ENCODE results near the gene GRIK5. TPM values are rescaled to one million over a fixed set of nuclear protein-coding genes. Genes with fewer than 3 reads are reported as not detected.

The GRIK5 gene
- polyA plus RNA-seq, 1 donor from 2014 or later, result 22.4 TPM

DNA sequence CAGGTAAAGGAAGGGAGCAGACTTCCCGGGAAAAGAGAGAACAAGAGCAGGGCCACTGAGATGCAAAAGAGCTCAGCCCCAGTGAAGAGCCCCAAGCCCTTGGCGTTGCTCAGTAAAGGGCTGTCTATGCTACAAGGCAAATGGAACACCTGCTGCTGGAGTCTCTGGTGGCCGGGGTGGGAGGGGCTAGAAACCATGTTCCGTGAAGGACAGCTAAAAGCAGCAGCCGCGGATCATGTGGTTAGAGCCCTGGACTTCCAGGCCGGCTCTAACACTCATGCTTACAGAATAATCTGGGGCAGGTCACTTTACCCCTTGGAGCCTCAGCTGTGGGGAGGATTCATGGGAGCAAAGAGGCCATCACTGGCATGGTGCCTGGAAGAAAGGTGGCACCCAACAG lies 44.4 kb upstream of the GRIK5 start:
- H3K27me3 ChIP-seq (ENCODE audit: insufficient read depth, low read depth, low read length), result no peaks in the 10 kb centered on the region
- H3K4me3 ChIP-seq (ENCODE audit: low read length), result no peak overlapping the region
- no peaks in the 10 kb centered on the region for H4K20me1 ChIP-seq (ENCODE audit: insufficient read depth)
- no peaks in the 10 kb centered on the region for H3K9me3 ChIP-seq (ENCODE audit: low read length)
- no peak overlapping the region for H3K4me2 ChIP-seq (ENCODE audit: low read length)
- no peaks in the 10 kb centered on the region for H3K9me2 ChIP-seq (ENCODE audit: insufficient read depth, low read length)
- H3K79me2 ChIP-seq (replicated peaks; ENCODE audit: insufficient read depth, low read length), result no peaks in the 10 kb centered on the region
- TF ChIP-seq, protein P1, sequence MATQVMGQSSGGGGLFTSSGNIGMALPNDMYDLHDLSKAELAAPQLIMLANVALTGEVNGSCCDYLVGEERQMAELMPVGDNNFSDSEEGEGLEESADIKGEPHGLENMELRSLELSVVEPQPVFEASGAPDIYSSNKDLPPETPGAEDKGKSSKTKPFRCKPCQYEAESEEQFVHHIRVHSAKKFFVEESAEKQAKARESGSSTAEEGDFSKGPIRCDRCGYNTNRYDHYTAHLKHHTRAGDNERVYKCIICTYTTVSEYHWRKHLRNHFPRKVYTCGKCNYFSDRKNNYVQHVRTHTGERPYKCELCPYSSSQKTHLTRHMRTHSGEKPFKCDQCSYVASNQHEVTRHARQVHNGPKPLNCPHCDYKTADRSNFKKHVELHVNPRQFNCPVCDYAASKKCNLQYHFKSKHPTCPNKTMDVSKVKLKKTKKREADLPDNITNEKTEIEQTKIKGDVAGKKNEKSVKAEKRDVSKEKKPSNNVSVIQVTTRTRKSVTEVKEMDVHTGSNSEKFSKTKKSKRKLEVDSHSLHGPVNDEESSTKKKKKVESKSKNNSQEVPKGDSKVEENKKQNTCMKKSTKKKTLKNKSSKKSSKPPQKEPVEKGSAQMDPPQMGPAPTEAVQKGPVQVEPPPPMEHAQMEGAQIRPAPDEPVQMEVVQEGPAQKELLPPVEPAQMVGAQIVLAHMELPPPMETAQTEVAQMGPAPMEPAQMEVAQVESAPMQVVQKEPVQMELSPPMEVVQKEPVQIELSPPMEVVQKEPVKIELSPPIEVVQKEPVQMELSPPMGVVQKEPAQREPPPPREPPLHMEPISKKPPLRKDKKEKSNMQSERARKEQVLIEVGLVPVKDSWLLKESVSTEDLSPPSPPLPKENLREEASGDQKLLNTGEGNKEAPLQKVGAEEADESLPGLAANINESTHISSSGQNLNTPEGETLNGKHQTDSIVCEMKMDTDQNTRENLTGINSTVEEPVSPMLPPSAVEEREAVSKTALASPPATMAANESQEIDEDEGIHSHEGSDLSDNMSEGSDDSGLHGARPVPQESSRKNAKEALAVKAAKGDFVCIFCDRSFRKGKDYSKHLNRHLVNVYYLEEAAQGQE (IDR thresholded peaks at IDR 0.05; ENCODE audit: borderline replicate concordance), result no peak
- TF ChIP-seq EZH2 (IDR thresholded peaks at IDR 0.05; ENCODE audit: borderline replicate concordance, insufficient read depth, low read length, poor library complexity, severe bottlenecking) (no peak), TAF1 (IDR thresholded peaks at IDR 0.05; ENCODE audit: low read depth) (no peak), MXI1 (conservative IDR thresholded peaks at IDR 0.05; ENCODE audit: poor library complexity, severe bottlenecking) (no peak), POLR2AphosphoS5 (IDR thresholded peaks at IDR 0.05) (no peak), RAD21 (conservative IDR thresholded peaks at IDR 0.05) (no peak), SMC3 (conservative IDR thresholded peaks at IDR 0.05; ENCODE audit: poor library complexity) (no peak), EP300 (conservative IDR thresholded peaks at IDR 0.05; ENCODE audit: poor library complexity, severe bottlenecking) (no peak)
- TF ChIP-seq, protein P2, sequence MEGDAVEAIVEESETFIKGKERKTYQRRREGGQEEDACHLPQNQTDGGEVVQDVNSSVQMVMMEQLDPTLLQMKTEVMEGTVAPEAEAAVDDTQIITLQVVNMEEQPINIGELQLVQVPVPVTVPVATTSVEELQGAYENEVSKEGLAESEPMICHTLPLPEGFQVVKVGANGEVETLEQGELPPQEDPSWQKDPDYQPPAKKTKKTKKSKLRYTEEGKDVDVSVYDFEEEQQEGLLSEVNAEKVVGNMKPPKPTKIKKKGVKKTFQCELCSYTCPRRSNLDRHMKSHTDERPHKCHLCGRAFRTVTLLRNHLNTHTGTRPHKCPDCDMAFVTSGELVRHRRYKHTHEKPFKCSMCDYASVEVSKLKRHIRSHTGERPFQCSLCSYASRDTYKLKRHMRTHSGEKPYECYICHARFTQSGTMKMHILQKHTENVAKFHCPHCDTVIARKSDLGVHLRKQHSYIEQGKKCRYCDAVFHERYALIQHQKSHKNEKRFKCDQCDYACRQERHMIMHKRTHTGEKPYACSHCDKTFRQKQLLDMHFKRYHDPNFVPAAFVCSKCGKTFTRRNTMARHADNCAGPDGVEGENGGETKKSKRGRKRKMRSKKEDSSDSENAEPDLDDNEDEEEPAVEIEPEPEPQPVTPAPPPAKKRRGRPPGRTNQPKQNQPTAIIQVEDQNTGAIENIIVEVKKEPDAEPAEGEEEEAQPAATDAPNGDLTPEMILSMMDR (IDR thresholded peaks at IDR 0.05; ENCODE audit: poor library complexity, severe bottlenecking), result no peak
- H2AFZ ChIP-seq (ENCODE audit: low read depth, low read length), result no peak overlapping the region
- H3K27ac ChIP-seq (ENCODE audit: low read length), result no peak overlapping the region
- no peak overlapping the region for H3K9ac ChIP-seq (ENCODE audit: low read length)
- no peaks in the 10 kb centered on the region for H3F3A ChIP-seq (ENCODE audit: insufficient read depth, low read length, poor library complexity, severe bottlenecking)
- H3K36me3 ChIP-seq (ENCODE audit: insufficient read depth, low read length), result no peaks in the 10 kb centered on the region

DNA sequence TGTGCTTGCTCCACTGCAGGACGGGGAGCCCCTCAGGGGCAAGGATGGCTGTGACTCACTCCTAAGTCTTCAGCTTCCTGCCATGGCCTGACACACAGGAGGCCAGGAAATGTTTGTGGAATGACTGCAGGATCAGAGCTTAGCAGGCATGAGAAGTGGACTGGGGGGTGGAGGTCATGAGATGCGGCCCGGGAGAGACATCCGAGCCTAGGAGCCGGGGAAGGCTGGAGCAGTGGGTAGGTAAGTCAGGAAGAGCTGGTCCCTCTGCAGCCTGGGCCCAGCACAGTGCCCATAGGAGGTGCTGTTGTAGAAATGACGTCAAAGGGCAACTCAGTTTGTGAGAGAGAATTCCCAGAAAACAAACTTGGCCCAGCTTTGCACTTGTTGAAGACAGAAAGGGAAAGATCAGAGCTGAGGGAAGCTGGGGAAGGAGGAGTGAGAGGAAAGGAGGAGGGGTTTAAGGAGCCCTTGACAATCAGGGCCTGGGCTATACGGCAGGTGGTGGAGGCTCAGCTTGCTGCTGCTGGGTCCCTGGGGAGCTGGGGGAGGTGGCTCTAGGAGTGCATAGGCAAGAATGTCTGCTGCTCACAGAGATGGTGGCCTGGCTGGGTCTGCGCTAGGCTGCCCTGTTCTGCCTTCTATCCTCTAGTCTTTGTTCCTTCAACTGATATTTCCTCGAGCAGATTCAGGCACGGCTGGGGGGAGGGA lies 43.8 kb upstream of the GRIK5 start:
- Histone ChIP-seq H3K27me3 (ENCODE audit: insufficient read depth, low read depth, low read length) (no peaks in the 10 kb centered on the region), H3K9me2 (ENCODE audit: insufficient read depth, low read length) (no peaks in the 10 kb centered on the region), H3K36me3 (ENCODE audit: insufficient read depth, low read length) (no peaks in the 10 kb centered on the region), H3K27ac (ENCODE audit: low read length) (no peak overlapping the region), H3K9me3 (ENCODE audit: low read length) (no peaks in the 10 kb centered on the region), H3K9ac (ENCODE audit: low read length) (no peak overlapping the region), H2AFZ (ENCODE audit: low read depth, low read length) (no peak overlapping the region), H4K20me1 (ENCODE audit: insufficient read depth) (no peaks in the 10 kb centered on the region), H3K4me2 (ENCODE audit: low read length) (no peak overlapping the region), H3F3A (ENCODE audit: insufficient read depth, low read length, poor library complexity, severe bottlenecking) (no peaks in the 10 kb centered on the region), H3K79me2 (replicated peaks; ENCODE audit: insufficient read depth, low read length) (no peaks in the 10 kb centered on the region), H3K4me3 (ENCODE audit: low read length) (no peak overlapping the region)
- TF ChIP-seq EZH2 (IDR thresholded peaks at IDR 0.05; ENCODE audit: borderline replicate concordance, insufficient read depth, low read length, poor library complexity, severe bottlenecking) (no peak), EP300 (conservative IDR thresholded peaks at IDR 0.05; ENCODE audit: poor library complexity, severe bottlenecking) (no peak), TAF1 (IDR thresholded peaks at IDR 0.05; ENCODE audit: low read depth) (no peak), RAD21 (conservative IDR thresholded peaks at IDR 0.05) (no peak), MXI1 (conservative IDR thresholded peaks at IDR 0.05; ENCODE audit: poor library complexity, severe bottlenecking) (no peak)
- TF ChIP-seq, protein P1 (IDR thresholded peaks at IDR 0.05; ENCODE audit: borderline replicate concordance), result no peak
- TF ChIP-seq, protein P2 (IDR thresholded peaks at IDR 0.05; ENCODE audit: poor library complexity, severe bottlenecking), result no peak
